WTC11 (cell line): Measurements from ENCODE around the gene LCLAT1. TPM values are rescaled to one million over a fixed set of nuclear protein-coding genes. Genes with fewer than 3 reads are reported as not detected.

ENCODE experiments used
- ATAC-seq: fragments of 200-7000 bp; cut with Tn5 transposase; 2 replicates; pipeline ENCODE4 v1.10.0; 2021; ENCODE audit warnings: mild to moderate bottlenecking, moderate library complexity
- CTCF ChIA-PET: fragments of 300-600 bp; sonication (Branson Sonifier 250); formaldehyde crosslinking; loops from one replicate; lab custom pipeline; 2021; ENCODE audit warnings: antibody characterized with exemption; lab: Charles Lee
- POLR2A ChIA-PET: fragments of 350-600 bp; sonication (Branson Sonifier 250); formaldehyde crosslinking; loops from one replicate; lab custom pipeline; 2021; ENCODE audit warnings: antibody characterized with exemption; lab: Charles Lee
- DNase-seq: peaks from one replicate; pipeline ENCODE4 v3.0.0; 2021; ENCODE audit warnings: low spot score
- H3K27ac Mint-ChIP-seq: 2 replicates; pipeline ENCODE4 v1.8.0; 2021; ENCODE audit warnings: mixed read lengths
- H3K27me3 Mint-ChIP-seq: 2 replicates; pipeline ENCODE4 v1.8.0; 2021; ENCODE audit warnings: low read depth, mild to moderate bottlenecking, moderate library complexity, mixed read lengths
- H3K36me3 Mint-ChIP-seq: 2 replicates; pipeline ENCODE4 v1.8.0; 2021; ENCODE audit warnings: mixed read lengths
- H3K4me1 Mint-ChIP-seq: 2 replicates; pipeline ENCODE4 v1.8.0; 2022; ENCODE audit warnings: mixed read lengths
- H3K4me3 Mint-ChIP-seq: 2 replicates; pipeline ENCODE4 v1.8.0; 2021; ENCODE audit warnings: mild to moderate bottlenecking, moderate library complexity, mixed read lengths
- H3K9me3 Mint-ChIP-seq: 2 replicates; pipeline ENCODE4 v1.8.0; 2021; ENCODE audit warnings: mixed read lengths
- CBFB ChIP-seq: sonication (generic); formaldehyde crosslinking; IDR thresholded peaks from 2 replicates; pipeline ENCODE4 v1.8.1; 2022; ENCODE audit warnings: mild to moderate bottlenecking, low read depth, missing genetic modification reagents
- CREB1 ChIP-seq: sonication (generic); formaldehyde crosslinking; IDR thresholded peaks from 2 replicates; pipeline ENCODE4 v1.8.0; 2023; ENCODE audit warnings: mild to moderate bottlenecking, missing genetic modification reagents
- CREM ChIP-seq: sonication (generic); formaldehyde crosslinking; IDR thresholded peaks from 2 replicates; pipeline ENCODE4 v1.8.1; 2022; ENCODE audit warnings: mild to moderate bottlenecking, missing genetic modification reagents, moderate library complexity
- ELF4 ChIP-seq: sonication (generic); formaldehyde crosslinking; IDR thresholded peaks from 2 replicates; pipeline ENCODE4 v1.8.1; 2022; ENCODE audit warnings: low read depth, mild to moderate bottlenecking, moderate library complexity, missing genetic modification reagents
- ETV6 ChIP-seq: sonication (generic); formaldehyde crosslinking; IDR thresholded peaks from 2 replicates; pipeline ENCODE4 v1.8.1; 2022; ENCODE audit warnings: mild to moderate bottlenecking, missing genetic modification reagents
- GRHL2 ChIP-seq: fragments of 250-450 bp; sonication (Bioruptor Pico); IDR thresholded peaks from 2 replicates; pipeline ENCODE4 v1.8.0; 2022; ENCODE audit warnings: mild to moderate bottlenecking, moderate library complexity; ENCODE audit not compliant: insufficient replicate concordance, severe bottlenecking
- IRF1 ChIP-seq: sonication (generic); formaldehyde crosslinking; IDR thresholded peaks from 2 replicates; pipeline ENCODE4 v1.8.0; 2023; ENCODE audit warnings: missing genetic modification reagents
- IRF2 ChIP-seq: sonication (generic); formaldehyde crosslinking; IDR thresholded peaks from 2 replicates; pipeline ENCODE4 v1.8.0; 2022; ENCODE audit warnings: low read depth, missing genetic modification reagents, borderline replicate concordance
- JUN ChIP-seq: sonication (generic); formaldehyde crosslinking; IDR thresholded peaks from 2 replicates; pipeline ENCODE4 v1.8.0; 2023; ENCODE audit warnings: mild to moderate bottlenecking, missing genetic modification reagents
- MYBL2 ChIP-seq: sonication (generic); formaldehyde crosslinking; IDR thresholded peaks from 2 replicates; pipeline ENCODE4 v1.8.1; 2023; ENCODE audit warnings: mild to moderate bottlenecking, moderate library complexity, missing genetic modification reagents
- NR2C2 ChIP-seq: sonication (generic); formaldehyde crosslinking; IDR thresholded peaks from 2 replicates; pipeline ENCODE4 v1.8.0; 2022; ENCODE audit warnings: mild to moderate bottlenecking, missing genetic modification reagents
- NR3C1 ChIP-seq: sonication (generic); formaldehyde crosslinking; conservative IDR thresholded peaks from 2 replicates; pipeline ENCODE4 v1.8.1; 2023; ENCODE audit warnings: low read depth, mild to moderate bottlenecking, missing genetic modification reagents
- SMAD3 ChIP-seq: sonication (generic); formaldehyde crosslinking; IDR thresholded peaks from 2 replicates; pipeline ENCODE4 v1.8.0; 2022; ENCODE audit warnings: missing genetic modification reagents, mild to moderate bottlenecking, borderline replicate concordance
- TEAD1 ChIP-seq: sonication (generic); formaldehyde crosslinking; IDR thresholded peaks from 2 replicates; pipeline ENCODE4 v1.8.0; 2022; ENCODE audit warnings: mild to moderate bottlenecking, missing genetic modification reagents
- ZNF317 ChIP-seq: sonication (generic); formaldehyde crosslinking; IDR thresholded peaks from 2 replicates; pipeline ENCODE4 v1.8.1; 2023; ENCODE audit warnings: low read depth, mild to moderate bottlenecking, moderate library complexity, missing genetic modification reagents, borderline replicate concordance
- ZNF416 ChIP-seq: fragments of 250-450 bp; sonication (Bioruptor Pico); IDR thresholded peaks from 2 replicates; pipeline ENCODE4 v1.9.0; 2021; ENCODE audit warnings: mild to moderate bottlenecking, inconsistent platforms
- total RNA-seq: library from RNA; stranded (reverse); gene quantifications from 3 replicates; pipeline ENCODE4 v1.2.3, GENCODE V29; 2021
- TF ChIP-seq, protein P1 (sequence below): fragments of 250-450 bp; sonication (Bioruptor Pico); IDR thresholded peaks from 2 replicates; pipeline ENCODE4 v1.8.0; 2021; ENCODE audit warnings: mild to moderate bottlenecking
- TF ChIP-seq, protein P2 (sequence below): sonication (generic); formaldehyde crosslinking; IDR thresholded peaks from 2 replicates; pipeline ENCODE4 v1.8.0; 2023; ENCODE audit warnings: missing genetic modification reagents, mild to moderate bottlenecking, borderline replicate concordance
- TF ChIP-seq, protein P3 (sequence below): fragments of 250-450 bp; sonication (Bioruptor Pico); IDR thresholded peaks from 2 replicates; pipeline ENCODE4 v1.9.0; 2021; ENCODE audit warnings: mild to moderate bottlenecking, borderline replicate concordance
- TF ChIP-seq, protein P4 (sequence below): sonication (generic); formaldehyde crosslinking; IDR thresholded peaks from 2 replicates; pipeline ENCODE4 v1.8.0; 2023; ENCODE audit warnings: mild to moderate bottlenecking, missing genetic modification reagents

LCLAT1 gene
- total RNA-seq, 1 experiment from 2014 or later, result 22.3 TPM

GRCh38 chr2:30684516-30684915, 237.5 kb downstream of the LCLAT1 start:
- ChIA-PET POLR2A (no interaction called here), CTCF (interaction anchor here (0.7 kb wide), 1 partner anchor 64 kb away, joined by 4 read pairs; no protein-coding TSS in a partner anchor)
- no peaks in the 10 kb centered on the region for H3K27me3 Mint-ChIP-seq
- H3K4me1 Mint-ChIP-seq, result peaks cover 16% of the 10 kb centered on the region
- DNase-seq, result no peak
- no peaks in the 10 kb centered on the region for H3K9me3 Mint-ChIP-seq
- H3K36me3 Mint-ChIP-seq, result no peaks in the 10 kb centered on the region
- TF ChIP-seq, protein P1, sequence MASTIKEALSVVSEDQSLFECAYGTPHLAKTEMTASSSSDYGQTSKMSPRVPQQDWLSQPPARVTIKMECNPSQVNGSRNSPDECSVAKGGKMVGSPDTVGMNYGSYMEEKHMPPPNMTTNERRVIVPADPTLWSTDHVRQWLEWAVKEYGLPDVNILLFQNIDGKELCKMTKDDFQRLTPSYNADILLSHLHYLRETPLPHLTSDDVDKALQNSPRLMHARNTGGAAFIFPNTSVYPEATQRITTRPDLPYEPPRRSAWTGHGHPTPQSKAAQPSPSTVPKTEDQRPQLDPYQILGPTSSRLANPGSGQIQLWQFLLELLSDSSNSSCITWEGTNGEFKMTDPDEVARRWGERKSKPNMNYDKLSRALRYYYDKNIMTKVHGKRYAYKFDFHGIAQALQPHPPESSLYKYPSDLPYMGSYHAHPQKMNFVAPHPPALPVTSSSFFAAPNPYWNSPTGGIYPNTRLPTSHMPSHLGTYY (CRISPR knock-in tag), result no peak
- no peak for TF ChIP-seq CREB1 (CRISPR knock-in tag)
- no peak for TF ChIP-seq ELF4
- no peak for TF ChIP-seq IRF2
- TF ChIP-seq NR3C1 (CRISPR knock-in tag), result no peak
- H3K4me3 Mint-ChIP-seq, result no peak overlapping the region
- no peak overlapping the region for H3K27ac Mint-ChIP-seq
- no peak for ATAC-seq

DNA sequence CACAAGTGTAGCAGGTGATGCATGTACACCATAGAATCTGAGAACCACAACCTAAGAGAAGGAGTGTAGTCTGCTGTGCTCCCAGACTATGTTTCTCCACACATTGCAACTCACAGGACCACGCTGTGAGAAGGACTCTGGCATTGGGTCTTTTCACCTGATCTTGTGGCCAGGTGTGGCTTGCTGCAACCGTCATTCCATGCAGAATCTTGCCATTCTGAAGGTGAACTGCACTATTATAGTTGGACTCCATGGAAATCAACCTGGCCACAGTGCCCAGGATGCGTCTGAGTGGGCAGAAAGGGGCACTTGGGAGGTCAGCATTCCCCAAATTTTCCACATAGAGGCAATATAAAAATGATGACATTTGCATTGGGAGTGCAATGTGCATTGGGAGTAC, 237.9 kb downstream of the LCLAT1 start:
- CTCF ChIA-PET, result interaction anchor here (0.7 to 2.6 kb wide), 3 partner anchors 18 to 520 kb away, joined by 4 to 15 read pairs (median 4); no protein-coding TSS in a partner anchor
- Mint-ChIP-seq H3K4me3 (no peak overlapping the region), H3K27ac (no peak overlapping the region), H3K9me3 (no peaks in the 10 kb centered on the region), H3K36me3 (no peaks in the 10 kb centered on the region), H3K4me1 (peaks cover 16% of the 10 kb centered on the region), H3K27me3 (no peaks in the 10 kb centered on the region)
- ATAC-seq, result no peak
- TF ChIP-seq, protein P2, sequence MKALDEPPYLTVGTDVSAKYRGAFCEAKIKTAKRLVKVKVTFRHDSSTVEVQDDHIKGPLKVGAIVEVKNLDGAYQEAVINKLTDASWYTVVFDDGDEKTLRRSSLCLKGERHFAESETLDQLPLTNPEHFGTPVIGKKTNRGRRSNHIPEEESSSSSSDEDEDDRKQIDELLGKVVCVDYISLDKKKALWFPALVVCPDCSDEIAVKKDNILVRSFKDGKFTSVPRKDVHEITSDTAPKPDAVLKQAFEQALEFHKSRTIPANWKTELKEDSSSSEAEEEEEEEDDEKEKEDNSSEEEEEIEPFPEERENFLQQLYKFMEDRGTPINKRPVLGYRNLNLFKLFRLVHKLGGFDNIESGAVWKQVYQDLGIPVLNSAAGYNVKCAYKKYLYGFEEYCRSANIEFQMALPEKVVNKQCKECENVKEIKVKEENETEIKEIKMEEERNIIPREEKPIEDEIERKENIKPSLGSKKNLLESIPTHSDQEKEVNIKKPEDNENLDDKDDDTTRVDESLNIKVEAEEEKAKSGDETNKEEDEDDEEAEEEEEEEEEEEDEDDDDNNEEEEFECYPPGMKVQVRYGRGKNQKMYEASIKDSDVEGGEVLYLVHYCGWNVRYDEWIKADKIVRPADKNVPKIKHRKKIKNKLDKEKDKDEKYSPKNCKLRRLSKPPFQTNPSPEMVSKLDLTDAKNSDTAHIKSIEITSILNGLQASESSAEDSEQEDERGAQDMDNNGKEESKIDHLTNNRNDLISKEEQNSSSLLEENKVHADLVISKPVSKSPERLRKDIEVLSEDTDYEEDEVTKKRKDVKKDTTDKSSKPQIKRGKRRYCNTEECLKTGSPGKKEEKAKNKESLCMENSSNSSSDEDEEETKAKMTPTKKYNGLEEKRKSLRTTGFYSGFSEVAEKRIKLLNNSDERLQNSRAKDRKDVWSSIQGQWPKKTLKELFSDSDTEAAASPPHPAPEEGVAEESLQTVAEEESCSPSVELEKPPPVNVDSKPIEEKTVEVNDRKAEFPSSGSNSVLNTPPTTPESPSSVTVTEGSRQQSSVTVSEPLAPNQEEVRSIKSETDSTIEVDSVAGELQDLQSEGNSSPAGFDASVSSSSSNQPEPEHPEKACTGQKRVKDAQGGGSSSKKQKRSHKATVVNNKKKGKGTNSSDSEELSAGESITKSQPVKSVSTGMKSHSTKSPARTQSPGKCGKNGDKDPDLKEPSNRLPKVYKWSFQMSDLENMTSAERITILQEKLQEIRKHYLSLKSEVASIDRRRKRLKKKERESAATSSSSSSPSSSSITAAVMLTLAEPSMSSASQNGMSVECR (CRISPR knock-in tag), result no peak
- no peak for TF ChIP-seq ETV6 (CRISPR knock-in tag)
- no peak for TF ChIP-seq CREM (CRISPR knock-in tag)
- no peak for TF ChIP-seq SMAD3 (CRISPR knock-in tag)
- no peak for TF ChIP-seq ZNF416
- no peak for TF ChIP-seq JUN (CRISPR knock-in tag)
- no peak for TF ChIP-seq IRF1
- no peak for TF ChIP-seq MYBL2 (CRISPR knock-in tag)
- no peak for TF ChIP-seq CBFB (CRISPR knock-in tag)
- TF ChIP-seq ZNF317 (CRISPR knock-in tag), result no peak
- TF ChIP-seq GRHL2 (CRISPR knock-in tag), result no peak
- TF ChIP-seq NR2C2, result no peak
- TF ChIP-seq TEAD1 (CRISPR knock-in tag), result no peak
- no peak for DNase-seq
- POLR2A ChIA-PET, result no interaction called here

- Mint-ChIP-seq H3K4me1 (peaks cover 16% of the 10 kb centered on the region), H3K9me3 (no peaks in the 10 kb centered on the region), H3K36me3 (no peaks in the 10 kb centered on the region), H3K27me3 (no peaks in the 10 kb centered on the region), H3K27ac (no peak overlapping the region), H3K4me3 (no peak overlapping the region)
- DNase-seq (peak; percentile 54), ATAC-seq (peak; percentile 88)
- CTCF ChIA-PET, result interaction anchor here (0.6 to 2.8 kb wide), 18 partner anchors 12 to 614 kb away, joined by 3 to 23 read pairs (median 4); no protein-coding TSS in a partner anchor
- POLR2A ChIA-PET, result interaction anchor here (0.6 kb wide), 1 partner anchor 521 kb away, joined by 3 read pairs; no protein-coding TSS in a partner anchor
- TF ChIP-seq CREM (CRISPR knock-in tag), result no peak
- TF ChIP-seq, protein P3, sequence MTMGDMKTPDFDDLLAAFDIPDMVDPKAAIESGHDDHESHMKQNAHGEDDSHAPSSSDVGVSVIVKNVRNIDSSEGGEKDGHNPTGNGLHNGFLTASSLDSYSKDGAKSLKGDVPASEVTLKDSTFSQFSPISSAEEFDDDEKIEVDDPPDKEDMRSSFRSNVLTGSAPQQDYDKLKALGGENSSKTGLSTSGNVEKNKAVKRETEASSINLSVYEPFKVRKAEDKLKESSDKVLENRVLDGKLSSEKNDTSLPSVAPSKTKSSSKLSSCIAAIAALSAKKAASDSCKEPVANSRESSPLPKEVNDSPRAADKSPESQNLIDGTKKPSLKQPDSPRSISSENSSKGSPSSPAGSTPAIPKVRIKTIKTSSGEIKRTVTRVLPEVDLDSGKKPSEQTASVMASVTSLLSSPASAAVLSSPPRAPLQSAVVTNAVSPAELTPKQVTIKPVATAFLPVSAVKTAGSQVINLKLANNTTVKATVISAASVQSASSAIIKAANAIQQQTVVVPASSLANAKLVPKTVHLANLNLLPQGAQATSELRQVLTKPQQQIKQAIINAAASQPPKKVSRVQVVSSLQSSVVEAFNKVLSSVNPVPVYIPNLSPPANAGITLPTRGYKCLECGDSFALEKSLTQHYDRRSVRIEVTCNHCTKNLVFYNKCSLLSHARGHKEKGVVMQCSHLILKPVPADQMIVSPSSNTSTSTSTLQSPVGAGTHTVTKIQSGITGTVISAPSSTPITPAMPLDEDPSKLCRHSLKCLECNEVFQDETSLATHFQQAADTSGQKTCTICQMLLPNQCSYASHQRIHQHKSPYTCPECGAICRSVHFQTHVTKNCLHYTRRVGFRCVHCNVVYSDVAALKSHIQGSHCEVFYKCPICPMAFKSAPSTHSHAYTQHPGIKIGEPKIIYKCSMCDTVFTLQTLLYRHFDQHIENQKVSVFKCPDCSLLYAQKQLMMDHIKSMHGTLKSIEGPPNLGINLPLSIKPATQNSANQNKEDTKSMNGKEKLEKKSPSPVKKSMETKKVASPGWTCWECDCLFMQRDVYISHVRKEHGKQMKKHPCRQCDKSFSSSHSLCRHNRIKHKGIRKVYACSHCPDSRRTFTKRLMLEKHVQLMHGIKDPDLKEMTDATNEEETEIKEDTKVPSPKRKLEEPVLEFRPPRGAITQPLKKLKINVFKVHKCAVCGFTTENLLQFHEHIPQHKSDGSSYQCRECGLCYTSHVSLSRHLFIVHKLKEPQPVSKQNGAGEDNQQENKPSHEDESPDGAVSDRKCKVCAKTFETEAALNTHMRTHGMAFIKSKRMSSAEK (CRISPR knock-in tag), result no peak
- TF ChIP-seq, protein P4, sequence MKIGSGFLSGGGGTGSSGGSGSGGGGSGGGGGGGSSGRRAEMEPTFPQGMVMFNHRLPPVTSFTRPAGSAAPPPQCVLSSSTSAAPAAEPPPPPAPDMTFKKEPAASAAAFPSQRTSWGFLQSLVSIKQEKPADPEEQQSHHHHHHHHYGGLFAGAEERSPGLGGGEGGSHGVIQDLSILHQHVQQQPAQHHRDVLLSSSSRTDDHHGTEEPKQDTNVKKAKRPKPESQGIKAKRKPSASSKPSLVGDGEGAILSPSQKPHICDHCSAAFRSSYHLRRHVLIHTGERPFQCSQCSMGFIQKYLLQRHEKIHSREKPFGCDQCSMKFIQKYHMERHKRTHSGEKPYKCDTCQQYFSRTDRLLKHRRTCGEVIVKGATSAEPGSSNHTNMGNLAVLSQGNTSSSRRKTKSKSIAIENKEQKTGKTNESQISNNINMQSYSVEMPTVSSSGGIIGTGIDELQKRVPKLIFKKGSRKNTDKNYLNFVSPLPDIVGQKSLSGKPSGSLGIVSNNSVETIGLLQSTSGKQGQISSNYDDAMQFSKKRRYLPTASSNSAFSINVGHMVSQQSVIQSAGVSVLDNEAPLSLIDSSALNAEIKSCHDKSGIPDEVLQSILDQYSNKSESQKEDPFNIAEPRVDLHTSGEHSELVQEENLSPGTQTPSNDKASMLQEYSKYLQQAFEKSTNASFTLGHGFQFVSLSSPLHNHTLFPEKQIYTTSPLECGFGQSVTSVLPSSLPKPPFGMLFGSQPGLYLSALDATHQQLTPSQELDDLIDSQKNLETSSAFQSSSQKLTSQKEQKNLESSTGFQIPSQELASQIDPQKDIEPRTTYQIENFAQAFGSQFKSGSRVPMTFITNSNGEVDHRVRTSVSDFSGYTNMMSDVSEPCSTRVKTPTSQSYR, result no peak
Observed at GRCh38 chr2:30686000-30686399, 239.0 kb downstream of the LCLAT1 start.
